GM12878 (cell line): Measurements from ENCODE around the gene PIWIL4. TPM values are rescaled to one million over a fixed set of nuclear protein-coding genes. Genes with fewer than 3 reads are reported as not detected.

ENCODE experiments used
- ATAC-seq: fragments of 200-7000 bp; cut with Tn5 transposase; 3 replicates; pipeline ENCODE4 v1.9.1; 2020; ENCODE audit warnings: mild to moderate bottlenecking, moderate library complexity
- BruUV-seq: library from RNA; stranded (reverse); fragments of 400-500 nt; replicated peaks from 2 replicates; lab custom pipeline; 2021; lab: Mats Ljungman, UMichigan
- CTCF ChIA-PET: fragments of 300-600 bp; sonication (Branson Sonifier 250); formaldehyde crosslinking; extraction: SDS; loops from one replicate; lab custom pipeline; 2021; ENCODE audit warnings: inconsistent platforms; lab: Yijun Ruan, JAX
- POLR2A ChIA-PET: fragments of 350-600 bp; formaldehyde crosslinking; extraction: SDS; loops from one replicate; lab custom pipeline; 2021; ENCODE audit warnings: inconsistent platforms; lab: Charles Lee
- RAD21 ChIA-PET: fragments of 300-600 bp; sonication (Branson Sonifier 250); formaldehyde crosslinking; loops from one replicate; lab custom pipeline; 2023; ENCODE audit warnings: antibody characterized with exemption; ENCODE audit not compliant: unreplicated experiment; lab: Charles Lee
- SMC1A ChIA-PET: fragments of 300-600 bp; sonication (Branson Sonifier 250); formaldehyde crosslinking; loops from one replicate; lab custom pipeline; 2023; ENCODE audit not compliant: unreplicated experiment, uncharacterized antibody; lab: Charles Lee
- DNase-seq: peaks from one replicate; pipeline ENCODE4 v3.0.0-alpha.2; 2011; ENCODE audit warnings: low read depth, low spot score
- FAIRE-seq: peaks from 3 replicates; lab custom pipeline; 2011; peaks lifted over from hg19 to GRCh38; lab: Jason Lieb, UNC
- H2AFZ ChIP-seq: 2 replicates; pipeline ENCODE4 v1.6.0; 2011; ENCODE audit warnings: low read depth, low read length, control low read depth; ENCODE audit not compliant: control insufficient read depth
- H3K27ac ChIP-seq: 2 replicates; pipeline ENCODE4 v1.5.1; 2011; ENCODE audit warnings: control low read depth; ENCODE audit not compliant: control insufficient read depth, insufficient read depth
- H3K27me3 ChIP-seq, 2 experiments: replicated peaks in 1 of 2; 2 replicates each; pipeline versions ENCODE4 v1.6.0 to v1.6.1; 2011; ENCODE audit warnings: low read length in 1 of 2; ENCODE audit not compliant: control insufficient read depth in 2 of 2, insufficient read depth in 2 of 2
- H3K36me3 ChIP-seq, 2 experiments: 2 replicates each; pipeline ENCODE4 v1.5.1; 2011; ENCODE audit warnings: low read length in 1 of 2; ENCODE audit not compliant: control insufficient read depth in 2 of 2, insufficient read depth in 2 of 2
- H3K4me1 ChIP-seq: 2 replicates; pipeline ENCODE4 v1.6.1; 2011; ENCODE audit warnings: mild to moderate bottlenecking, low read length, moderate library complexity, mixed read lengths; ENCODE audit not compliant: control insufficient read depth, insufficient read depth
- H3K4me2 ChIP-seq: 2 replicates; pipeline ENCODE4 v1.6.0; 2011; ENCODE audit warnings: control low read depth; ENCODE audit not compliant: control insufficient read depth, insufficient read depth
- H3K4me3 ChIP-seq: fragments of 200-600 bp; sonication (generic); 2 replicates; pipeline ENCODE4 v1.5.1; 2016
- H3K79me2 ChIP-seq: 2 replicates; pipeline ENCODE4 v1.6.0; 2011; ENCODE audit warnings: low read length; ENCODE audit not compliant: control insufficient read depth, insufficient read depth
- H3K9ac ChIP-seq: 2 replicates; pipeline ENCODE4 v1.8.0; 2011; ENCODE audit warnings: low read length, control low read depth, mixed read lengths; ENCODE audit not compliant: control insufficient read depth, insufficient read depth
- H3K9me3 ChIP-seq: replicated peaks from 3 replicates; pipeline ENCODE4 v1.5.1; 2011; ENCODE audit warnings: mild to moderate bottlenecking, low read length; ENCODE audit not compliant: control insufficient read depth, insufficient read depth
- H4K20me1 ChIP-seq: 2 replicates; pipeline ENCODE4 v1.6.0; 2011; ENCODE audit not compliant: control insufficient read depth, insufficient read depth
- CBX5 ChIP-seq: sonication (generic); IDR thresholded peaks from 2 replicates; pipeline ENCODE4 v1.6.1; 2016; ENCODE audit warnings: low read depth, moderate library complexity, mild to moderate bottlenecking, inconsistent platforms
- NFIC ChIP-seq: IDR thresholded peaks from 2 replicates; pipeline ENCODE4 v1.6.1; 2012; ENCODE audit warnings: low read depth, mild to moderate bottlenecking, inconsistent platforms, low read length, moderate library complexity
- NR2C2 ChIP-seq: IDR thresholded peaks from 2 replicates; pipeline ENCODE4 v1.6.1; 2011; ENCODE audit warnings: borderline replicate concordance, low read depth; ENCODE audit not compliant: control insufficient read depth, insufficient read length
- RBBP5 ChIP-seq: fragments of 200-600 bp; sonication (generic); conservative IDR thresholded peaks from 2 replicates; pipeline ENCODE4 v1.6.1; 2016
- WGBS: methylation state at CpG from one replicate; pipeline ENCODE4 v1.1.6; 2016; ENCODE audit warnings: low lambda C conversion rate; ENCODE audit not compliant: insufficient replicate concordance, insufficient coverage; ENCODE audit errors: missing lambda C conversion rate; 5-methylcytosine and 5-hydroxymethylcytosine counted together
- in situ Hi-C: fragments of 300-500 bp; cut with MboI; formaldehyde crosslinking; loops from 9 replicates; pipeline ENCODE4 v1.14.3; 2018; ENCODE audit warnings: mixed read lengths
- intact Hi-C: fragments of 100-400 bp; cut with micrococcal nuclease; formaldehyde crosslinking; loops from one replicate; pipeline ENCODE4 v1.14.2; 2022; ENCODE audit not compliant: unreplicated experiment
- polyA plus RNA-seq, 11 experiments: library from polyadenylated mRNA; depleted of rRNA in 4 of 11; unstranded in 6 of 11; stranded (reverse) in 5 of 11; fragments of >200 nt; fragmentation: Nextera tagmentation in 4 of 11; fragmentation: Illumina TruSeq in 1 of 11; extraction: Ambion mirVana in 4 of 11; extraction: Trizol in 1 of 11; gene quantifications; 1 replicate in 1 of 11; 2 replicates in 10 of 11; pipeline versions ENCODE4 v1.2.1 to v1.2.3, GENCODE V29; 2011 to 2016; ENCODE audit warnings: inconsistent platforms in 2 of 11, missing spikeins in 2 of 11, low read depth in 1 of 11
- total RNA-seq, 4 experiments: library from RNA; depleted of rRNA in 3 of 4; stranded (reverse); fragments of >200 nt in 3 of 4; fragmentation: Illumina TruSeq in 1 of 4; extraction: Trizol in 1 of 4; gene quantifications; 2 replicates each; pipeline versions ENCODE4 v1.2.1 to v1.2.3, GENCODE V29; 2013 to 2021
- TF ChIP-seq, protein P1 (sequence below): IDR thresholded peaks from 2 replicates; pipeline ENCODE4 v1.6.1; 2012; ENCODE audit warnings: low read depth, low read length, improper control_type of control experiment
- TF ChIP-seq, protein P2 (sequence below): IDR thresholded peaks from 2 replicates; pipeline ENCODE4 v1.6.1; 2011; ENCODE audit warnings: low read depth, low read length, improper control_type of control experiment, borderline replicate concordance
- TF ChIP-seq, protein P3 (sequence below): fragments of 450-650 bp; IDR thresholded peaks from 2 replicates; pipeline ENCODE4 v1.6.1; 2017; ENCODE audit warnings: mild to moderate bottlenecking

Gene PIWIL4
- total and polyA plus RNA-seq, 10 of the 15 experiments (the other 5 are each of a cell fraction or from before 2014, with no cell fraction given): 0.23 to 13.3 (median 0.47) TPM

DNA sequence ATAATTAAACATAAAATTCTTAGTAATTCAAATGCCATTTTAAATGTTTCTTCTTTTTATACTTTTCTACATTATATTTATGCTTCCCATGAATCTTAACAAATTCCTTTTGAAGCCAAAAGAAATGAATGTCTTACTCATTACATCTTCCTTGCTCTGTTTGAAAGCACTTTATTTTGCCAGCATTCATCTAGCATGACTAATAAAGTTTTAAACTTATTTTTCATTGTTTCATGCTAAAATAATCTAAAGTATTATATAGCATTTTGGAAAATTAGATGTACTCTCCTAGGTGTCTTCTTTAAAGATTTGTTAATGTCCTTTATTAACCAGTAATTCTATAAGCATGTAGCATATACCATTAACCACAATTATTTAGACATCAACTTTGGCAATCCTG, 9.7 kb upstream of the PIWIL4 start:
- ATAC-seq (no peak), DNase-seq (no peak), FAIRE-seq (no peak)
- no peak for TF ChIP-seq NFIC
- no peak for TF ChIP-seq CBX5
- TF ChIP-seq RBBP5: no peak
- TF ChIP-seq, protein P1, sequence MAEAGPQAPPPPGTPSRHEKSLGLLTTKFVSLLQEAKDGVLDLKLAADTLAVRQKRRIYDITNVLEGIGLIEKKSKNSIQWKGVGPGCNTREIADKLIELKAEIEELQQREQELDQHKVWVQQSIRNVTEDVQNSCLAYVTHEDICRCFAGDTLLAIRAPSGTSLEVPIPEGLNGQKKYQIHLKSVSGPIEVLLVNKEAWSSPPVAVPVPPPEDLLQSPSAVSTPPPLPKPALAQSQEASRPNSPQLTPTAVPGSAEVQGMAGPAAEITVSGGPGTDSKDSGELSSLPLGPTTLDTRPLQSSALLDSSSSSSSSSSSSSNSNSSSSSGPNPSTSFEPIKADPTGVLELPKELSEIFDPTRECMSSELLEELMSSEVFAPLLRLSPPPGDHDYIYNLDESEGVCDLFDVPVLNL: no peak
- in situ Hi-C loops (no loop called here), intact Hi-C loops (no loop called here)
- Histone ChIP-seq H3K79me2 (no peaks in the 10 kb centered on the region), H3K9ac (no peak overlapping the region), H3K4me1 (no peaks in the 10 kb centered on the region), H3K27ac (no peak overlapping the region), H3K9me3 (no peaks in the 10 kb centered on the region), H4K20me1 (no peaks in the 10 kb centered on the region), H3K27me3 (no peaks in the 10 kb centered on the region), H3K36me3 (no peaks in the 10 kb centered on the region), H3K4me3 (no peak overlapping the region), H3K4me2 (no peak overlapping the region), H2AFZ (no peak overlapping the region)
- ChIA-PET RAD21 (no interaction called here), SMC1A (interaction anchor here (1.0 kb wide), 1 partner anchor 24 kb away, joined by 3 read pairs; no protein-coding TSS in a partner anchor), POLR2A (interaction anchor here (1.4 kb wide), 1 partner anchor 26 kb away, joined by 4 read pairs; no protein-coding TSS in a partner anchor), CTCF (interaction anchor here (1.0 to 1.2 kb wide), 2 partner anchors 9 to 45 kb away, joined by 3 read pairs; no protein-coding TSS in a partner anchor)
- no TSS peak for BruUV-seq

DNA sequence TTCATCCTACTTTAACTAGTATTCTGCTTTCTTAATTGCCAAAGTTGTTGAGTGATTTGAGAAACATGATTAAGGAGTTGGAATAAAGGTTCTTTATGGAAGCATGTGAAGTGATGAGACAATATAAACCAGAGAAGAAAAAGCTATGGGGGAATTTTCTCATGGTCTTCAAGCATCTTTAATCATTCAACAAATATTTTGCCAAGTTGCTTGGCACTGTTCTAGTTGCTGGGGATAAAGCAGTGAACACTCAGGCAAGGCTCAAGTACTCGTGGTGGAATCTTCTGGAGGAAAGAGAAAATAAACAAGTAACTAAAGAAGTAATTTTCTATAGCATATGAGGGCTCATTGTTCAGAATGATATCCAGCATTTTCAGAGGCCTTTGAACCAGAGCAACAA, 9.2 kb upstream of the PIWIL4 start:
- H3K4me1 ChIP-seq: no peaks in the 10 kb centered on the region
- no peak overlapping the region for H3K27ac ChIP-seq
- DNase-seq: no peak
- in situ Hi-C loops (no loop called here), intact Hi-C loops (no loop called here)
- H3K4me2 ChIP-seq: no peak overlapping the region
- RAD21 ChIA-PET: interaction anchor here (1.2 kb wide), 1 partner anchor 39 kb away, joined by 3 read pairs; no protein-coding TSS in a partner anchor
- no peaks in the 10 kb centered on the region for H4K20me1 ChIP-seq
- BruUV-seq: no TSS peak
- no peaks in the 10 kb centered on the region for H3K79me2 ChIP-seq
- POLR2A ChIA-PET: no interaction called here
- CTCF ChIA-PET: interaction anchor here (1.0 kb wide), 1 partner anchor 9 kb away, joined by 3 read pairs; no protein-coding TSS in a partner anchor
- no peak overlapping the region for H3K4me3 ChIP-seq
- no peak for TF ChIP-seq NR2C2
- TF ChIP-seq, protein P2, sequence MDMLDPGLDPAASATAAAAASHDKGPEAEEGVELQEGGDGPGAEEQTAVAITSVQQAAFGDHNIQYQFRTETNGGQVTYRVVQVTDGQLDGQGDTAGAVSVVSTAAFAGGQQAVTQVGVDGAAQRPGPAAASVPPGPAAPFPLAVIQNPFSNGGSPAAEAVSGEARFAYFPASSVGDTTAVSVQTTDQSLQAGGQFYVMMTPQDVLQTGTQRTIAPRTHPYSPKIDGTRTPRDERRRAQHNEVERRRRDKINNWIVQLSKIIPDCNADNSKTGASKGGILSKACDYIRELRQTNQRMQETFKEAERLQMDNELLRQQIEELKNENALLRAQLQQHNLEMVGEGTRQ: no peak
- TF ChIP-seq, protein P3, sequence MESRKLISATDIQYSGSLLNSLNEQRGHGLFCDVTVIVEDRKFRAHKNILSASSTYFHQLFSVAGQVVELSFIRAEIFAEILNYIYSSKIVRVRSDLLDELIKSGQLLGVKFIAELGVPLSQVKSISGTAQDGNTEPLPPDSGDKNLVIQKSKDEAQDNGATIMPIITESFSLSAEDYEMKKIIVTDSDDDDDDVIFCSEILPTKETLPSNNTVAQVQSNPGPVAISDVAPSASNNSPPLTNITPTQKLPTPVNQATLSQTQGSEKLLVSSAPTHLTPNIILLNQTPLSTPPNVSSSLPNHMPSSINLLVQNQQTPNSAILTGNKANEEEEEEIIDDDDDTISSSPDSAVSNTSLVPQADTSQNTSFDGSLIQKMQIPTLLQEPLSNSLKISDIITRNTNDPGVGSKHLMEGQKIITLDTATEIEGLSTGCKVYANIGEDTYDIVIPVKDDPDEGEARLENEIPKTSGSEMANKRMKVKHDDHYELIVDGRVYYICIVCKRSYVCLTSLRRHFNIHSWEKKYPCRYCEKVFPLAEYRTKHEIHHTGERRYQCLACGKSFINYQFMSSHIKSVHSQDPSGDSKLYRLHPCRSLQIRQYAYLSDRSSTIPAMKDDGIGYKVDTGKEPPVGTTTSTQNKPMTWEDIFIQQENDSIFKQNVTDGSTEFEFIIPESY: no peak
- SMC1A ChIA-PET: interaction anchor here (0.9 to 1.0 kb wide), 2 partner anchors 23 to 26 kb away, joined by 3 read pairs; no protein-coding TSS in a partner anchor
- H3K9ac ChIP-seq: no peak overlapping the region
- no peak overlapping the region for H2AFZ ChIP-seq
- peak; percentile 22 for ATAC-seq
- no peaks in the 10 kb centered on the region for H3K27me3 ChIP-seq
- FAIRE-seq: no peak
- WGBS: 21% methylated on average over 1 of the region's 1 CpG
- no peaks in the 10 kb centered on the region for H3K36me3 ChIP-seq
- H3K9me3 ChIP-seq: no peaks in the 10 kb centered on the region
